ENCODE measurements around the gene FLRT3.

Gene FLRT3

GRCh38 chr20:14295770-14296309, 41.6 kb downstream of the FLRT3 start:
- in situ Hi-C loops (cut with HindIII; ENCODE audit: low sequenced_read_pairs) = no loop called here
- no peak overlapping the region for H3K4me3 ChIP-seq (ENCODE audit: low read depth, low read length)
- TF ChIP-seq CTCF (IDR thresholded peaks at IDR 0.05; ENCODE audit: low read depth, low read length, missing control alignments) = no peak
- no peak for DNase-seq (ENCODE audit: low read depth)

- H3K4me3 ChIP-seq (ENCODE audit: low read depth, low read length) = no peak overlapping the region
- TF ChIP-seq CTCF (IDR thresholded peaks at IDR 0.05; ENCODE audit: low read depth, low read length, missing control alignments) = no peak
- in situ Hi-C loops (cut with HindIII; ENCODE audit: low sequenced_read_pairs) = no loop called here
- DNase-seq (ENCODE audit: low read depth) = no peak
Observed at GRCh38 chr20:14295238-14295637, 42.2 kb downstream of the FLRT3 start.

GRCh38 chr20:14291502-14291901, 45.9 kb downstream of the FLRT3 start:
- no peak overlapping the region for H3K4me3 ChIP-seq (ENCODE audit: low read depth, low read length)
- in situ Hi-C loops (cut with HindIII; ENCODE audit: low sequenced_read_pairs) = no loop called here
- no peak for DNase-seq (ENCODE audit: low read depth)

GRCh38 chr20:14288341-14289330, 48.8 kb downstream of the FLRT3 start:
- DNase-seq (ENCODE audit: low read depth) = no peak
- no peak for TF ChIP-seq CTCF (IDR thresholded peaks at IDR 0.05; ENCODE audit: low read depth, low read length, missing control alignments)
- H3K4me3 ChIP-seq (ENCODE audit: low read depth, low read length) = no peak overlapping the region
- in situ Hi-C loops (cut with HindIII; ENCODE audit: low sequenced_read_pairs) = no loop called here

More at GRCh38 chr20:14291502-14291901, 45.9 kb downstream of the FLRT3 start:
- TF ChIP-seq CTCF (IDR thresholded peaks at IDR 0.05; ENCODE audit: low read depth, low read length, missing control alignments) = no peak

GRCh38 chr20:14284443-14284842, 53.0 kb downstream of the FLRT3 start:
- no peak for DNase-seq (ENCODE audit: low read depth)
- no peak for TF ChIP-seq CTCF (IDR thresholded peaks at IDR 0.05; ENCODE audit: low read depth, low read length, missing control alignments)
- in situ Hi-C loops (cut with HindIII; ENCODE audit: low sequenced_read_pairs) = no loop called here
- H3K4me3 ChIP-seq (ENCODE audit: low read depth, low read length) = no peak overlapping the region

- in situ Hi-C loops (cut with HindIII; ENCODE audit: low sequenced_read_pairs) = no loop called here
- DNase-seq (ENCODE audit: low read depth) = no peak
- no peak overlapping the region for H3K4me3 ChIP-seq (ENCODE audit: low read depth, low read length)
- no peak for TF ChIP-seq CTCF (IDR thresholded peaks at IDR 0.05; ENCODE audit: low read depth, low read length, missing control alignments)
Observed at GRCh38 chr20:14282140-14282539, 55.3 kb downstream of the FLRT3 start.
